A549 (cell line): ENCODE data around the gene AREL1. TPM values are rescaled to one million over a fixed set of nuclear protein-coding genes. Genes with fewer than 3 reads are reported as not detected.
A peak's percentile ranks its signal among the peaks of the same experiment; 100 is the strongest.

Source experiments
- ATAC-seq, 2 experiments: fragments of 200-7000 bp in 1 of 2; fragments of >200 bp in 1 of 2; cut with Nextera tagmentation in 1 of 2; cut with Tn5 transposase in 1 of 2; 3 replicates each; pipeline versions ENCODE4 v1.8.0 to v1.9.1; 2018 to 2020; ENCODE audit warnings: mild to moderate bottlenecking in 1 of 2, moderate library complexity in 1 of 2
- CTCF ChIA-PET: fragments of 300-600 bp; sonication (Branson Sonifier 250); formaldehyde crosslinking; extraction: SDS; loops from one replicate; lab custom pipeline; 2021; ENCODE audit warnings: antibody characterized with exemption, inconsistent platforms; lab: Yijun Ruan, JAX
- POLR2A ChIA-PET: fragments of 350-600 bp; formaldehyde crosslinking; extraction: SDS; loops from one replicate; lab custom pipeline; 2021; ENCODE audit warnings: antibody characterized with exemption, inconsistent platforms; lab: Yijun Ruan, JAX
- DNase-seq, 2 experiments: peaks; one replicate each; pipeline versions ENCODE4 v3.0.0 to v3.0.0-alpha.2; 2011 to 2016; ENCODE audit warnings: low read depth in 1 of 2, low spot score in 1 of 2
- FAIRE-seq: peaks from 2 replicates; lab custom pipeline; 2011; peaks lifted over from hg19 to GRCh38; lab: Jason Lieb, UNC
- H3K27ac ChIP-seq, 2 experiments: fragments of >200 bp; sonication (Bioruptor Twin); formaldehyde crosslinking; 3 replicates each; pipeline ENCODE4 v1.5.1; 2016 to 2017
- H3K4me1 ChIP-seq: fragments of >200 bp; sonication (Bioruptor Twin); formaldehyde crosslinking; 3 replicates; pipeline ENCODE4 v1.6.1; 2016
- H3K4me2 ChIP-seq: fragments of >200 bp; sonication (Bioruptor Twin); formaldehyde crosslinking; 3 replicates; pipeline ENCODE4 v1.6.1; 2016
- H3K4me3 ChIP-seq: fragments of >200 bp; sonication (Bioruptor Twin); formaldehyde crosslinking; 3 replicates; pipeline ENCODE4 v1.5.1; 2016
- H3K9me3 ChIP-seq: fragments of >200 bp; sonication (Bioruptor Twin); formaldehyde crosslinking; 3 replicates; pipeline ENCODE4 v1.6.1; 2016
- BHLHE40 ChIP-seq: IDR thresholded peaks from 2 replicates; pipeline ENCODE4 v1.6.1; 2012; ENCODE audit warnings: low read depth, low read length, inconsistent platforms
- FOXS1 ChIP-seq: fragments of 250-450 bp; sonication (Bioruptor Pico); IDR thresholded peaks from 2 replicates; pipeline ENCODE4 v1.5.0; 2020; ENCODE audit warnings: mild to moderate bottlenecking, moderate library complexity
- HOXA7 ChIP-seq: fragments of 250-450 bp; sonication (Bioruptor Pico); IDR thresholded peaks from 2 replicates; pipeline ENCODE4 v1.5.0; 2020; ENCODE audit warnings: mild to moderate bottlenecking, moderate library complexity
- MYC ChIP-seq: IDR thresholded peaks from 2 replicates; pipeline ENCODE4 v1.6.1; 2012; ENCODE audit warnings: mild to moderate bottlenecking, inconsistent platforms, low read length, improper control_type of control experiment, borderline replicate concordance
- RAD21 ChIP-seq, 2 experiments: fragments of >200 bp in 1 of 2; sonication (Bioruptor Twin) in 1 of 2; formaldehyde crosslinking in 1 of 2; IDR thresholded peaks in 1 of 2; conservative IDR thresholded peaks in 1 of 2; 2 replicates in 1 of 2; 3 replicates in 1 of 2; pipeline ENCODE4 v1.6.1; 2012 to 2018; ENCODE audit warnings: inconsistent platforms in 1 of 2
- RARB ChIP-seq: fragments of 250-450 bp; sonication (Bioruptor Pico); IDR thresholded peaks from 2 replicates; pipeline ENCODE4 v1.8.0; 2021; ENCODE audit warnings: mild to moderate bottlenecking, moderate library complexity
- ZFP36 ChIP-seq: fragments of 450-650 bp; IDR thresholded peaks from 2 replicates; pipeline ENCODE4 v1.6.1; 2014; ENCODE audit warnings: borderline replicate concordance; ENCODE audit not compliant: partially characterized antibody
- WGBS: methylation state at CpG from one replicate; pipeline ENCODE4 v1.1.6; 2017; ENCODE audit errors: missing lambda C conversion rate; 5-methylcytosine and 5-hydroxymethylcytosine counted together
- polyA plus RNA-seq, 4 experiments: library from polyadenylated mRNA; depleted of rRNA in 3 of 4; stranded (reverse); fragments of >200 nt; fragmentation: RNase III in 1 of 4; extraction: RNeasy Plus Mini Kit Qiagen cat#74134 plus additional on column Dnase treatment in 1 of 4; gene quantifications; 2 replicates in 3 of 4; 3 replicates in 1 of 4; pipeline ENCODE4 v1.2.3, GENCODE V29; 2011 to 2017
- TF ChIP-seq, protein P1 (sequence below): fragments of 250-450 bp; sonication (Bioruptor Pico); IDR thresholded peaks from 2 replicates; pipeline ENCODE4 v1.5.0; 2021; ENCODE audit warnings: mild to moderate bottlenecking, moderate library complexity, borderline replicate concordance
- TF ChIP-seq, protein P2 (sequence below): IDR thresholded peaks from 2 replicates; pipeline ENCODE4 v1.6.1; 2012
- TF ChIP-seq, protein P3 (sequence below): fragments of >200 bp; sonication (Bioruptor Twin); formaldehyde crosslinking; IDR thresholded peaks from 2 replicates; pipeline ENCODE4 v1.6.1; 2016
- TF ChIP-seq, protein P4 (sequence below): fragments of 200-600 bp; sonication (generic); IDR thresholded peaks from 2 replicates; pipeline ENCODE4 v1.6.1; 2016; ENCODE audit warnings: antibody characterized with exemption, mild to moderate bottlenecking, moderate library complexity
- TF ChIP-seq, protein P5 (sequence below): IDR thresholded peaks from 2 replicates; pipeline ENCODE4 v1.6.1; 2012

Gene AREL1
- polyA plus RNA-seq, 2 of the 4 experiments (the other 2 are of a cell fraction): 27.5 to 48.6 TPM

DNA sequence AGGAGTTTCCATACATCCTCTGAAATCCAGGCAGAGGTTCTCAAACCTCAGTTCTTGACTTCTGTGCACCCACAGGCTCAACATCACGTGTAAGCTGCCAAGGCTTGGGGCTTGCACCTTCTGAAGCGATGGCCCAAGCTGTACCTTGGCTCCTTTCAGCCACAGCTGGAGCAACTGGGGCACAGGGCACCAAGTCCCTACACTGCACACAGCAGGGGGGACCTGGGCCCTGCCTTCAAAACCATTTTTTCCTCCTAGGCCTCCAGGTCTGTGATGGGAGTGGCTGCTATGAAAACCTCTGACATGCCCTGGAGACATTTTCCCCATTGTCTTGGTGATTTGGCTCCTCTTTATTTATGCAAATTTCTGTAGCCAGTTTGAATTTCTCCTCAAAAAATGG lies 10.6 kb downstream of the AREL1 start:
- FAIRE-seq (no peak), DNase-seq (peak in 1 of 2 experiments; percentile 13), ATAC-seq (no peak)
- no peak overlapping the region for H3K4me3 ChIP-seq
- no peak overlapping the region for H3K4me2 ChIP-seq
- peaks cover 15% of the 10 kb centered on the region for H3K9me3 ChIP-seq
- H3K27ac ChIP-seq: no peak overlapping the region
- WGBS: 100% methylated on average over 2 of the region's 2 CpGs
- ChIA-PET CTCF (interaction anchor here (1.1 kb wide), 1 partner anchor 17 kb away, joined by 3 read pairs; no protein-coding TSS in a partner anchor), POLR2A (no interaction called here)
- H3K4me1 ChIP-seq: no peaks in the 10 kb centered on the region
- TF ChIP-seq ZFP36 (peak; percentile 92), RAD21 (conservative IDR thresholded peaks at IDR 0.05 in 1 of 2, IDR thresholded peaks at IDR 0.05 in 1 of 2) (no peak)

DNA sequence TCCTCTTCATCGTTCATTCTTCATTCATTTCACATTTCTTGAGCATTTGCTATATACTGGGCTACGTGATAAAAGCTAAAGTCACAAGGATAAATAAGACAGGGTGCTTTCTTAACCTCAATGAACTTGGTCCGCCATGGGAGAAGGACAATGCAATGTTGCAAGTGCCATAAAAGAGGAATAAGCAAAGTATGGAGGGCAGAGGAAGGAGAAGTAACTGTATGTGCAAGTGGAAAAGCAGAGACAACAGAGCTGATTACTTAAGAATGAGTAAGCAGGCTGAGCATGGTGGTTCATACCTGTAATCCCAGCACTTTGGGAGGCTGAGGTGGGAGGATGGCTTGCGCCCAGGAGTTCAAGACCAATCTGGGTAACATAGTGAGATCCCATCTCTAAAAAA lies 14.4 kb downstream of the AREL1 start:
- H3K4me3 ChIP-seq: no peak overlapping the region
- DNase-seq: no peak
- no peak overlapping the region for H3K4me2 ChIP-seq
- no peak for FAIRE-seq
- H3K9me3 ChIP-seq: peaks cover 15% of the 10 kb centered on the region
- ChIA-PET CTCF (no interaction called here), POLR2A (no interaction called here)
- WGBS: 96% methylated on average over 4 of the region's 4 CpGs
- no peak overlapping the region for H3K27ac ChIP-seq
- no peak for ATAC-seq
- 0 out of 3 replicates have a peak, but pooled peaks cover 4% of the 10 kb centered on the region for H3K4me1 ChIP-seq
- TF ChIP-seq FOXS1 (CRISPR knock-in tag) (no peak), BHLHE40 (no peak), HOXA7 (no peak)
- TF ChIP-seq, protein P1, sequence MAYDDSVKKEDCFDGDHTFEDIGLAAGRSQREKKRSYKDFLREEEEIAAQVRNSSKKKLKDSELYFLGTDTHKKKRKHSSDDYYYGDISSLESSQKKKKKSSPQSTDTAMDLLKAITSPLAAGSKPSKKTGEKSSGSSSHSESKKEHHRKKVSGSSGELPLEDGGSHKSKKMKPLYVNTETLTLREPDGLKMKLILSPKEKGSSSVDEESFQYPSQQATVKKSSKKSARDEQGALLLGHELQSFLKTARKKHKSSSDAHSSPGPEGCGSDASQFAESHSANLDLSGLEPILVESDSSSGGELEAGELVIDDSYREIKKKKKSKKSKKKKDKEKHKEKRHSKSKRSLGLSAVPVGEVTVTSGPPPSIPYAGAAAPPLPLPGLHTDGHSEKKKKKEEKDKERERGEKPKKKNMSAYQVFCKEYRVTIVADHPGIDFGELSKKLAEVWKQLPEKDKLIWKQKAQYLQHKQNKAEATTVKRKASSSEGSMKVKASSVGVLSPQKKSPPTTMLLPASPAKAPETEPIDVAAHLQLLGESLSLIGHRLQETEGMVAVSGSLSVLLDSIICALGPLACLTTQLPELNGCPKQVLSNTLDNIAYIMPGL (CRISPR knock-in tag): no peak

DNA sequence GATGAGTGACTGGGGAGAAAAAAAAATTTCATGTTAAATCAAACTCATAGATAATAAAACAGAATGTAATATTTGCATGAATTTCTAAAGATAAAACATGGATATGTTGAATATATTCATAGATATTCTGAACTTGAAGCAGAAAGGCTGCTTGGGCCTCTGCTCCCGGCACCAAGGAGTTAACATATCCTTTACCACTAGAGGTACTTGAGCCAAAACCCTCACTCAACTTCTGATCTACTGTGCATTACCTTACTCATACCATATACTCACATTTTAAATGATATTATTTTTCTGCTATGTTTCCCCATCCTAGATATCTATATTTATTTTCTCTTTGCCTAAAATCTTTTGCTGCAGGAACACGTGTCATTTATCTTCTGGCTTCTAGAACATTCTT lies 14.9 kb downstream of the AREL1 start:
- no peak overlapping the region for H3K27ac ChIP-seq
- ChIA-PET POLR2A (no interaction called here), CTCF (no interaction called here)
- 94% methylated on average over 2 of the region's 2 CpGs for WGBS
- H3K4me2 ChIP-seq: no peak overlapping the region
- peaks cover 11% of the 10 kb centered on the region for H3K9me3 ChIP-seq
- 0 out of 6 replicates have a peak, but pooled peaks of 1 of the 2 experiments have one; percentile 49 for ATAC-seq
- TF ChIP-seq MYC (no peak), RARB (CRISPR knock-in tag) (no peak), FOXS1 (CRISPR knock-in tag) (no peak)
- TF ChIP-seq, protein P2, sequence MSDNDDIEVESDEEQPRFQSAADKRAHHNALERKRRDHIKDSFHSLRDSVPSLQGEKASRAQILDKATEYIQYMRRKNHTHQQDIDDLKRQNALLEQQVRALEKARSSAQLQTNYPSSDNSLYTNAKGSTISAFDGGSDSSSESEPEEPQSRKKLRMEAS: no peak
- TF ChIP-seq, protein P3, sequence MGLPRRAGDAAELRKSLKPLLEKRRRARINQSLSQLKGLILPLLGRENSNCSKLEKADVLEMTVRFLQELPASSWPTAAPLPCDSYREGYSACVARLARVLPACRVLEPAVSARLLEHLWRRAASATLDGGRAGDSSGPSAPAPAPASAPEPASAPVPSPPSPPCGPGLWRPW: no peak
- TF ChIP-seq, protein P4, sequence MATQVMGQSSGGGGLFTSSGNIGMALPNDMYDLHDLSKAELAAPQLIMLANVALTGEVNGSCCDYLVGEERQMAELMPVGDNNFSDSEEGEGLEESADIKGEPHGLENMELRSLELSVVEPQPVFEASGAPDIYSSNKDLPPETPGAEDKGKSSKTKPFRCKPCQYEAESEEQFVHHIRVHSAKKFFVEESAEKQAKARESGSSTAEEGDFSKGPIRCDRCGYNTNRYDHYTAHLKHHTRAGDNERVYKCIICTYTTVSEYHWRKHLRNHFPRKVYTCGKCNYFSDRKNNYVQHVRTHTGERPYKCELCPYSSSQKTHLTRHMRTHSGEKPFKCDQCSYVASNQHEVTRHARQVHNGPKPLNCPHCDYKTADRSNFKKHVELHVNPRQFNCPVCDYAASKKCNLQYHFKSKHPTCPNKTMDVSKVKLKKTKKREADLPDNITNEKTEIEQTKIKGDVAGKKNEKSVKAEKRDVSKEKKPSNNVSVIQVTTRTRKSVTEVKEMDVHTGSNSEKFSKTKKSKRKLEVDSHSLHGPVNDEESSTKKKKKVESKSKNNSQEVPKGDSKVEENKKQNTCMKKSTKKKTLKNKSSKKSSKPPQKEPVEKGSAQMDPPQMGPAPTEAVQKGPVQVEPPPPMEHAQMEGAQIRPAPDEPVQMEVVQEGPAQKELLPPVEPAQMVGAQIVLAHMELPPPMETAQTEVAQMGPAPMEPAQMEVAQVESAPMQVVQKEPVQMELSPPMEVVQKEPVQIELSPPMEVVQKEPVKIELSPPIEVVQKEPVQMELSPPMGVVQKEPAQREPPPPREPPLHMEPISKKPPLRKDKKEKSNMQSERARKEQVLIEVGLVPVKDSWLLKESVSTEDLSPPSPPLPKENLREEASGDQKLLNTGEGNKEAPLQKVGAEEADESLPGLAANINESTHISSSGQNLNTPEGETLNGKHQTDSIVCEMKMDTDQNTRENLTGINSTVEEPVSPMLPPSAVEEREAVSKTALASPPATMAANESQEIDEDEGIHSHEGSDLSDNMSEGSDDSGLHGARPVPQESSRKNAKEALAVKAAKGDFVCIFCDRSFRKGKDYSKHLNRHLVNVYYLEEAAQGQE: no peak
- TF ChIP-seq, protein P5, sequence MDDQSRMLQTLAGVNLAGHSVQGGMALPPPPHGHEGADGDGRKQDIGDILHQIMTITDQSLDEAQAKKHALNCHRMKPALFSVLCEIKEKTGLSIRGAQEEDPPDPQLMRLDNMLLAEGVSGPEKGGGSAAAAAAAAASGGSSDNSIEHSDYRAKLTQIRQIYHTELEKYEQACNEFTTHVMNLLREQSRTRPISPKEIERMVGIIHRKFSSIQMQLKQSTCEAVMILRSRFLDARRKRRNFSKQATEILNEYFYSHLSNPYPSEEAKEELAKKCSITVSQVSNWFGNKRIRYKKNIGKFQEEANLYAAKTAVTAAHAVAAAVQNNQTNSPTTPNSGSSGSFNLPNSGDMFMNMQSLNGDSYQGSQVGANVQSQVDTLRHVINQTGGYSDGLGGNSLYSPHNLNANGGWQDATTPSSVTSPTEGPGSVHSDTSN: no peak
- no peak for FAIRE-seq
- DNase-seq: no peak
- 0 out of 3 replicates have a peak, but pooled peaks cover 4% of the 10 kb centered on the region for H3K4me1 ChIP-seq
- H3K4me3 ChIP-seq: no peak overlapping the region
